Measurements from ENCODE around the gene ZBTB8OS.
A peak's percentile ranks its signal among the peaks of the same experiment; 100 is the strongest.
"Not testable (repeated sequence)": the region's sequence is repeated elsewhere in the genome, so short reads cannot be mapped to it uniquely, and the experiment has no call there.

The ZBTB8OS gene

GRCh38 chr1:32676945-32677344 lies 26.6 kb upstream of the ZBTB8OS start:
- ChIA-PET POLR2A (ENCODE audit: low non-redundant PET) (no interaction called here), CTCF (interaction anchor here (0.7 kb wide), 1 partner anchor 212 kb away, joined by 3 read pairs; the partner anchor contains the start of gene ZBTB8B)
- no peak for DNase-seq (ENCODE audit: low spot score)
- TF ChIP-seq CTCF (conservative IDR thresholded peaks at IDR 0.05; ENCODE audit: low read depth), result no peak
- H3K27ac ChIP-seq, result no peak overlapping the region

- POLR2A ChIA-PET (ENCODE audit: low non-redundant PET); DNase-seq (ENCODE audit: low spot score); H3K27ac ChIP-seq; CTCF ChIA-PET: not testable (repeated sequence)
Measured at GRCh38 chr1:32668716-32669115, 18.4 kb upstream of the ZBTB8OS start.

- TF ChIP-seq CTCF (conservative IDR thresholded peaks at IDR 0.05; ENCODE audit: low read depth), result no peak
- ChIA-PET POLR2A (ENCODE audit: low non-redundant PET) (no interaction called here), CTCF (no interaction called here)
- no peak for DNase-seq (ENCODE audit: low spot score)
- H3K27ac ChIP-seq, result no peak overlapping the region
Measured at GRCh38 chr1:32666901-32667566, 16.7 kb upstream of the ZBTB8OS start.

GRCh38 chr1:32665915-32666314 lies 15.6 kb upstream of the ZBTB8OS start:
- no peak for DNase-seq (ENCODE audit: low spot score)
- no peak for TF ChIP-seq CTCF (conservative IDR thresholded peaks at IDR 0.05; ENCODE audit: low read depth)
- H3K27ac ChIP-seq, result no peak overlapping the region
- ChIA-PET POLR2A (ENCODE audit: low non-redundant PET) (no interaction called here), CTCF (no interaction called here)

GRCh38 chr1:32659581-32659980 lies 9.2 kb upstream of the ZBTB8OS start:
- POLR2A ChIA-PET (ENCODE audit: low non-redundant PET), result no interaction called here
- CTCF ChIA-PET, result interaction anchor here (1.2 kb wide), 1 partner anchor 31 kb away, joined by 5 read pairs; no protein-coding TSS in a partner anchor
- no peak overlapping the region for H3K27ac ChIP-seq
- no peak for DNase-seq (ENCODE audit: low spot score)
- no peak for TF ChIP-seq CTCF (conservative IDR thresholded peaks at IDR 0.05; ENCODE audit: low read depth)

GRCh38 chr1:32652244-32652962 lies 2.1 kb upstream of the ZBTB8OS start:
- peak overlapping the region; percentile 34 for H3K27ac ChIP-seq
- ChIA-PET POLR2A (ENCODE audit: low non-redundant PET) (no interaction called here), CTCF (no interaction called here)
- TF ChIP-seq CTCF (conservative IDR thresholded peaks at IDR 0.05; ENCODE audit: low read depth), result no peak
- DNase-seq (ENCODE audit: low spot score), result no peak

GRCh38 chr1:32651461-32652073 lies 1.2 kb upstream of the ZBTB8OS start:
- no peak for DNase-seq (ENCODE audit: low spot score)
- ChIA-PET POLR2A (ENCODE audit: low non-redundant PET) (interaction anchor here (0.5 to 0.9 kb wide), 4 partner anchors 9 to 50 kb away, joined by 3 to 10 read pairs (median 4); no protein-coding TSS in a partner anchor), CTCF (no interaction called here)
- H3K27ac ChIP-seq, result peak overlapping the region; percentile 94
- no peak for TF ChIP-seq CTCF (conservative IDR thresholded peaks at IDR 0.05; ENCODE audit: low read depth)

All from RWPE1 (cell line).